Measurements from ENCODE around the gene ERP44. TPM values are rescaled to one million over a fixed set of nuclear protein-coding genes. Genes with fewer than 3 reads are reported as not detected.

The ERP44 gene
- total RNA-seq, 4 donors from 2014 or later: 7.6 to 21.9 (median 12.6) TPM

DNA sequence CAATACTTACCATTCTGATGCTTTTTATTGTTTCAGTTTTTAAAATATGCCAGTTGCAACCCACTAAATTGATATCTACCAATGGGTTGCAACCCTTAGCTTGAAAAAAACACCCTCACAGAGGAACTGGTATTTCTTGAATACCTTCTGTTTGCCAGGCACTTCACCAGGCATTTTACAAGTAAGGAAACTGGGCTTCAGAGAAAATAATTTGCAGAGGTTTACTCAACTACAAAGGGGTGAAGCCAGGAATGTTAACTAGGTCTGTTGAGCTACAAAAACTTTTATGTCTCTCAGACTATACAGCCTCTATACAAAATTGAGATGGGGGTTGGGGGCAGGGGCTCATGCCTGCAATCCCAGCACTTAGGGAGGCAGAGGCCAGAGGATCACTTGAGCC is 127.4 kb downstream of the ERP44 start:
- no peak for TF ChIP-seq CTCF (IDR thresholded peaks at IDR 0.05)
- intact Hi-C loops (cut with DNase I; ENCODE audit: low total_unique reads): no loop called here
- H3K9me3 ChIP-seq: no peaks in the 10 kb centered on the region
- H3K4me1 ChIP-seq: no peaks in the 10 kb centered on the region
- DNase-seq: no peak
- no peak overlapping the region for H3K4me3 ChIP-seq
- H3K27me3 ChIP-seq: no peaks in the 10 kb centered on the region
- no peaks in the 10 kb centered on the region for H3K36me3 ChIP-seq
- H3K27ac ChIP-seq: no peak overlapping the region

- no peak for DNase-seq
- intact Hi-C loops (cut with DNase I; ENCODE audit: low total_unique reads): no loop called here
- Histone ChIP-seq H3K36me3 (no peaks in the 10 kb centered on the region), H3K9me3 (no peaks in the 10 kb centered on the region), H3K27ac (no peak overlapping the region), H3K4me3 (no peak overlapping the region), H3K27me3 (no peaks in the 10 kb centered on the region), H3K4me1 (no peaks in the 10 kb centered on the region)
- TF ChIP-seq CTCF (IDR thresholded peaks at IDR 0.05): no peak
- no peak for TF ChIP-seq POLR2A (IDR thresholded peaks at IDR 0.05)
Observed at GRCh38 chr9:99970481-99970880, 128.3 kb downstream of the ERP44 start.

DNA sequence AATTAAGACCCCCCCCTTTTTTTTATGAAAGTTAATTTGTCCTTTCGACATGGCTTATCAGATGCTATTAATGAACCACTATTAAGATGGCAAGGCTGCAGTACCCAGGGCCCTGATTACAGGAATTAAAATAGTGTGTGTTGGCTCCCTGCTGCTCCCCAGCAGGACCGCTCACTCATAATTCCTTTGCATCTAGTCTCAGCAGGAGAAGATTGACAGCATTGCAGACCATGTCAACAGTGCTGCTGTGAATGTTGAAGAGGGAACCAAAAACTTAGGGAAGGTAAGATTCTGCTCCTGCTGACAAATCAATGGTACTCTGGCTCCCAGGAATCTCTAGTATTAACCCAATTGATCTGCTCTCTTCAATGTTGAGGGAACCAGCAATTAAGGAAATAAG is 131.3 kb downstream of the ERP44 start:
- Histone ChIP-seq H3K9me3 (no peaks in the 10 kb centered on the region), H3K4me1 (no peaks in the 10 kb centered on the region), H3K36me3 (no peaks in the 10 kb centered on the region), H3K27me3 (no peaks in the 10 kb centered on the region), H3K27ac (no peak overlapping the region), H3K4me3 (no peak overlapping the region)
- no peak for TF ChIP-seq POLR2A (IDR thresholded peaks at IDR 0.05)
- TF ChIP-seq CTCF (IDR thresholded peaks at IDR 0.05): no peak
- no peak for DNase-seq
- intact Hi-C loops (cut with DNase I; ENCODE audit: low total_unique reads): no loop called here

DNA sequence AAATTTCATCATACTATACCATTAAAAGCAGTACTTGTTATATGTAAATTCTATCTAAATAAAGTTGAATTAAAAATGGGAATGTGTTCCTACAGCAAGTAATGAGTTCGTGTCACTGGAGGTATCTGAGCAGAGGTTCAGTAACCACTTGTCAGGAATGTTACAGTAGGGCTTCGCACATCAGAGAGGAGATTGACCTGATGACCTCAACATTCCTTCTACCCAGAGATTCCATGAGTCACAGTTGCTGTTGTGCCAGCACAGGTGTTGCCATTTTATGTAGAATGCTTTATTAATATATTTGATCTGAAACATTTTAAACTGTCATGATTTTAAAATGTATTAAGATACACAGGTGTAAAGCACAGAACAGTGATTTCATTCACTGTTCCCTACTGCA is 132.1 kb downstream of the ERP44 start:
- Histone ChIP-seq H3K27ac (no peak overlapping the region), H3K9me3 (no peaks in the 10 kb centered on the region), H3K27me3 (no peaks in the 10 kb centered on the region), H3K36me3 (no peaks in the 10 kb centered on the region), H3K4me3 (no peak overlapping the region), H3K4me1 (no peaks in the 10 kb centered on the region)
- TF ChIP-seq POLR2A (IDR thresholded peaks at IDR 0.05) (no peak), CTCF (IDR thresholded peaks at IDR 0.05) (no peak)
- intact Hi-C loops (cut with DNase I; ENCODE audit: low total_unique reads): no loop called here
- DNase-seq: no peak

- no peaks in the 10 kb centered on the region for H3K4me1 ChIP-seq
- no peaks in the 10 kb centered on the region for H3K27me3 ChIP-seq
- no peak overlapping the region for H3K4me3 ChIP-seq
- no peaks in the 10 kb centered on the region for H3K9me3 ChIP-seq
- intact Hi-C loops (cut with DNase I; ENCODE audit: low total_unique reads): no loop called here
- TF ChIP-seq CTCF (IDR thresholded peaks at IDR 0.05) (no peak), POLR2A (IDR thresholded peaks at IDR 0.05) (no peak)
- H3K36me3 ChIP-seq: no peaks in the 10 kb centered on the region
- DNase-seq: no peak
- no peak overlapping the region for H3K27ac ChIP-seq
Observed at GRCh38 chr9:99966001-99966400, 132.8 kb downstream of the ERP44 start.
